ENCODE data around the gene FAM193B. TPM values are rescaled to one million over a fixed set of nuclear protein-coding genes. Genes with fewer than 3 reads are reported as not detected.
A peak's percentile ranks its signal among the peaks of the same experiment; 100 is the strongest.

The FAM193B gene
- total and polyA plus RNA-seq, 2 of the 13 experiments (the other 11 are each of a cell fraction or from before 2014, with no cell fraction given) = 21.2 to 40.9 TPM

DNA sequence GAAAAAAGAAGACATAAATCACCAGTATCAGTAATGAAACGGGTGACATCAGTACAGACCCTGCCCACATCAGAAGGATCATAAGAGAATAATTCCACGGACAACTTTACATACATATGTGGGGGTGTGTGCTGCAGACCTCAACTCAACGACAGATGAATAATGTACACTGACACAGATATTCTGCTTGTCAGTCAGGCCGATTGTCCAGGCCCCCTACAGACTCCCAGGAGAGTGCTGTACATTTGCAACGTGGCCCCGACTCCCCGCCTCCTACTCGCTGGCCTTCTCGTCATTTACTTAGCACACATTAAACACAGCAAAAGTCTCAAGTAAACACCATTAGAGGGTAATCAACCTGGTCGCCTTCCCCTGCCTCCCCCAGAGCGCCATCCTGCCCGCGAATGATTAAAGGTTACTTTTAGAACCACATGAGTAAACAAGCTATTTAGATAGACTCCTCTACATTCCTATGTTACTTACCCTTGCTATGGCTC is 34.1 kb upstream of the FAM193B start (continued):
- TF ChIP-seq NR2F2 (IDR thresholded peaks at IDR 0.05; ENCODE audit: borderline replicate concordance, low read depth) = peak; percentile 52; the same call in 1 of the 2 replicates
- TF ChIP-seq, protein P1, sequence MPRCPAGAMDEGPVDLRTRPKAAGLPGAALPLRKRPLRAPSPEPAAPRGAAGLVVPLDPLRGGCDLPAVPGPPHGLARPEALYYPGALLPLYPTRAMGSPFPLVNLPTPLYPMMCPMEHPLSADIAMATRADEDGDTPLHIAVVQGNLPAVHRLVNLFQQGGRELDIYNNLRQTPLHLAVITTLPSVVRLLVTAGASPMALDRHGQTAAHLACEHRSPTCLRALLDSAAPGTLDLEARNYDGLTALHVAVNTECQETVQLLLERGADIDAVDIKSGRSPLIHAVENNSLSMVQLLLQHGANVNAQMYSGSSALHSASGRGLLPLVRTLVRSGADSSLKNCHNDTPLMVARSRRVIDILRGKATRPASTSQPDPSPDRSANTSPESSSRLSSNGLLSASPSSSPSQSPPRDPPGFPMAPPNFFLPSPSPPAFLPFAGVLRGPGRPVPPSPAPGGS (CRISPR knock-in tag; IDR thresholded peaks at IDR 0.05) = no peak
- TF ChIP-seq PPARG (CRISPR knock-in tag; conservative IDR thresholded peaks at IDR 0.05) = no peak; the same call in 1 of the 2 replicates
- no peak for TF ChIP-seq SP1 (IDR thresholded peaks at IDR 0.05)
- no peak for TF ChIP-seq SP1 (CRISPR knock-in tag; IDR thresholded peaks at IDR 0.05)
- TF ChIP-seq NRL (CRISPR knock-in tag; IDR thresholded peaks at IDR 0.05; ENCODE audit: borderline replicate concordance) = no peak
- TF ChIP-seq, protein P2, sequence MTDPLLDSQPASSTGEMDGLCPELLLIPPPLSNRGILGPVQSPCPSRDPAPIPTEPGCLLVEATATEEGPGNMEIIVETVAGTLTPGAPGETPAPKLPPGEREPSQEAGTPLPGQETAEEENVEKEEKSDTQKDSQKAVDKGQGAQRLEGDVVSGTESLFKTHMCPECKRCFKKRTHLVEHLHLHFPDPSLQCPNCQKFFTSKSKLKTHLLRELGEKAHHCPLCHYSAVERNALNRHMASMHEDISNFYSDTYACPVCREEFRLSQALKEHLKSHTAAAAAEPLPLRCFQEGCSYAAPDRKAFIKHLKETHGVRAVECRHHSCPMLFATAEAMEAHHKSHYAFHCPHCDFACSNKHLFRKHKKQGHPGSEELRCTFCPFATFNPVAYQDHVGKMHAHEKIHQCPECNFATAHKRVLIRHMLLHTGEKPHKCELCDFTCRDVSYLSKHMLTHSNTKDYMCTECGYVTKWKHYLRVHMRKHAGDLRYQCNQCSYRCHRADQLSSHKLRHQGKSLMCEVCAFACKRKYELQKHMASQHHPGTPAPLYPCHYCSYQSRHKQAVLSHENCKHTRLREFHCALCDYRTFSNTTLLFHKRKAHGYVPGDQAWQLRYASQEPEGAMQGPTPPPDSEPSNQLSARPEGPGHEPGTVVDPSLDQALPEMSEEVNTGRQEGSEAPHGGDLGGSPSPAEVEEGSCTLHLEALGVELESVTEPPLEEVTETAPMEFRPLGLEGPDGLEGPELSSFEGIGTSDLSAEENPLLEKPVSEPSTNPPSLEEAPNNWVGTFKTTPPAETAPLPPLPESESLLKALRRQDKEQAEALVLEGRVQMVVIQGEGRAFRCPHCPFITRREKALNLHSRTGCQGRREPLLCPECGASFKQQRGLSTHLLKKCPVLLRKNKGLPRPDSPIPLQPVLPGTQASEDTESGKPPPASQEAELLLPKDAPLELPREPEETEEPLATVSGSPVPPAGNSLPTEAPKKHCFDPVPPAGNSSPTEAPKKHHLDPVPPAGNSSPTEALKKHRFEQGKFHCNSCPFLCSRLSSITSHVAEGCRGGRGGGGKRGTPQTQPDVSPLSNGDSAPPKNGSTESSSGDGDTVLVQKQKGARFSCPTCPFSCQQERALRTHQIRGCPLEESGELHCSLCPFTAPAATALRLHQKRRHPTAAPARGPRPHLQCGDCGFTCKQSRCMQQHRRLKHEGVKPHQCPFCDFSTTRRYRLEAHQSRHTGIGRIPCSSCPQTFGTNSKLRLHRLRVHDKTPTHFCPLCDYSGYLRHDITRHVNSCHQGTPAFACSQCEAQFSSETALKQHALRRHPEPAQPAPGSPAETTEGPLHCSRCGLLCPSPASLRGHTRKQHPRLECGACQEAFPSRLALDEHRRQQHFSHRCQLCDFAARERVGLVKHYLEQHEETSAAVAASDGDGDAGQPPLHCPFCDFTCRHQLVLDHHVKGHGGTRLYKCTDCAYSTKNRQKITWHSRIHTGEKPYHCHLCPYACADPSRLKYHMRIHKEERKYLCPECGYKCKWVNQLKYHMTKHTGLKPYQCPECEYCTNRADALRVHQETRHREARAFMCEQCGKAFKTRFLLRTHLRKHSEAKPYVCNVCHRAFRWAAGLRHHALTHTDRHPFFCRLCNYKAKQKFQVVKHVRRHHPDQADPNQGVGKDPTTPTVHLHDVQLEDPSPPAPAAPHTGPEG (CRISPR knock-in tag; IDR thresholded peaks at IDR 0.05) = no peak
- TF ChIP-seq, protein P3, sequence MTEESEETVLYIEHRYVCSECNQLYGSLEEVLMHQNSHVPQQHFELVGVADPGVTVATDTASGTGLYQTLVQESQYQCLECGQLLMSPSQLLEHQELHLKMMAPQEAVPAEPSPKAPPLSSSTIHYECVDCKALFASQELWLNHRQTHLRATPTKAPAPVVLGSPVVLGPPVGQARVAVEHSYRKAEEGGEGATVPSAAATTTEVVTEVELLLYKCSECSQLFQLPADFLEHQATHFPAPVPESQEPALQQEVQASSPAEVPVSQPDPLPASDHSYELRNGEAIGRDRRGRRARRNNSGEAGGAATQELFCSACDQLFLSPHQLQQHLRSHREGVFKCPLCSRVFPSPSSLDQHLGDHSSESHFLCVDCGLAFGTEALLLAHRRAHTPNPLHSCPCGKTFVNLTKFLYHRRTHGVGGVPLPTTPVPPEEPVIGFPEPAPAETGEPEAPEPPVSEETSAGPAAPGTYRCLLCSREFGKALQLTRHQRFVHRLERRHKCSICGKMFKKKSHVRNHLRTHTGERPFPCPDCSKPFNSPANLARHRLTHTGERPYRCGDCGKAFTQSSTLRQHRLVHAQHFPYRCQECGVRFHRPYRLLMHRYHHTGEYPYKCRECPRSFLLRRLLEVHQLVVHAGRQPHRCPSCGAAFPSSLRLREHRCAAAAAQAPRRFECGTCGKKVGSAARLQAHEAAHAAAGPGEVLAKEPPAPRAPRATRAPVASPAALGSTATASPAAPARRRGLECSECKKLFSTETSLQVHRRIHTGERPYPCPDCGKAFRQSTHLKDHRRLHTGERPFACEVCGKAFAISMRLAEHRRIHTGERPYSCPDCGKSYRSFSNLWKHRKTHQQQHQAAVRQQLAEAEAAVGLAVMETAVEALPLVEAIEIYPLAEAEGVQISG (CRISPR knock-in tag; IDR thresholded peaks at IDR 0.05) = peak; percentile 35; the same call in 1 of the 2 replicates
- TF ChIP-seq ZMYM4 (CRISPR knock-in tag; IDR thresholded peaks at IDR 0.05) = no peak
- TF ChIP-seq MED13 (CRISPR knock-in tag; IDR thresholded peaks at IDR 0.05) = no peak
- no peak for TF ChIP-seq SMARCE1 (IDR thresholded peaks at IDR 0.05; ENCODE audit: borderline replicate concordance)
- TF ChIP-seq ISX (CRISPR knock-in tag; conservative IDR thresholded peaks at IDR 0.05) = no peak
- TF ChIP-seq, protein P4, sequence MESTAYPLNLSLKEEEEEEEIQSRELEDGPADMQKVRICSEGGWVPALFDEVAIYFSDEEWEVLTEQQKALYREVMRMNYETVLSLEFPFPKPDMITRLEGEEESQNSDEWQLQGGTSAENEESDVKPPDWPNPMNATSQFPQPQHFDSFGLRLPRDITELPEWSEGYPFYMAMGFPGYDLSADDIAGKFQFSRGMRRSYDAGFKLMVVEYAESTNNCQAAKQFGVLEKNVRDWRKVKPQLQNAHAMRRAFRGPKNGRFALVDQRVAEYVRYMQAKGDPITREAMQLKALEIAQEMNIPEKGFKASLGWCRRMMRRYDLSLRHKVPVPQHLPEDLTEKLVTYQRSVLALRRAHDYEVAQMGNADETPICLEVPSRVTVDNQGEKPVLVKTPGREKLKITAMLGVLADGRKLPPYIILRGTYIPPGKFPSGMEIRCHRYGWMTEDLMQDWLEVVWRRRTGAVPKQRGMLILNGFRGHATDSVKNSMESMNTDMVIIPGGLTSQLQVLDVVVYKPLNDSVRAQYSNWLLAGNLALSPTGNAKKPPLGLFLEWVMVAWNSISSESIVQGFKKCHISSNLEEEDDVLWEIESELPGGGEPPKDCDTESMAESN (CRISPR knock-in tag; conservative IDR thresholded peaks at IDR 0.05) = peak; percentile 48; the same call in 1 of the 2 replicates
- TF ChIP-seq SKI (IDR thresholded peaks at IDR 0.05; ENCODE audit: partially characterized antibody) = peak; percentile 35
- no peak for TF ChIP-seq NONO (IDR thresholded peaks at IDR 0.05)
- no peak for TF ChIP-seq NONO (CRISPR knock-in tag; conservative IDR thresholded peaks at IDR 0.05)
- TF ChIP-seq ZNF670 (CRISPR knock-in tag; IDR thresholded peaks at IDR 0.05; ENCODE audit: borderline replicate concordance) = 0 out of 2 replicates have a peak, but pooled peaks have one; percentile 29
- TF ChIP-seq ZNF614 (CRISPR knock-in tag; IDR thresholded peaks at IDR 0.05; ENCODE audit: borderline replicate concordance) = 0 out of 2 replicates have a peak, but pooled peaks have one; percentile 24
- TF ChIP-seq, protein P5, sequence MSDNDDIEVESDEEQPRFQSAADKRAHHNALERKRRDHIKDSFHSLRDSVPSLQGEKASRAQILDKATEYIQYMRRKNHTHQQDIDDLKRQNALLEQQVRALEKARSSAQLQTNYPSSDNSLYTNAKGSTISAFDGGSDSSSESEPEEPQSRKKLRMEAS (IDR thresholded peaks at IDR 0.05) = peak; percentile 38; the same call in 1 of the 2 replicates
